HPDE6-E6E7 (cell line): ENCODE results near the gene RTP1.
A peak's percentile ranks its signal among the peaks of the same experiment; 100 is the strongest.
"Not testable (repeated sequence)": the region's sequence is repeated elsewhere in the genome, so short reads cannot be mapped to it uniquely, and the experiment has no call there.

Experiments
- DNase-seq: peaks from one replicate; pipeline ENCODE4 v3.0.0; 2011; ENCODE audit warnings: missing footprints; ENCODE audit errors: extremely low spot score

Gene RTP1

GRCh38 chr3:187197335-187197649 lies at the start of gene RTP1:
Gene RTP1, plus strand, starts transcription at chr3:187197486. Its CDS starts 30 bp downstream, at chr3:187197516.
- DNase-seq: no peak

GRCh38 chr3:187150186-187150585 lies 47.1 kb upstream of the RTP1 start:
- DNase-seq: no peak

- DNase-seq: no peak
Observed at GRCh38 chr3:187150599-187150998, 46.7 kb upstream of the RTP1 start.

GRCh38 chr3:187161556-187161955 lies 35.7 kb upstream of the RTP1 start:
- no peak for DNase-seq

- no peak for DNase-seq
Observed at GRCh38 chr3:187162265-187162953, 34.9 kb upstream of the RTP1 start.

- DNase-seq: peak; percentile 49
Observed at GRCh38 chr3:187165144-187165543, 32.1 kb upstream of the RTP1 start.

- no peak for DNase-seq
Observed at GRCh38 chr3:187166750-187167149, 30.5 kb upstream of the RTP1 start.

- no peak for DNase-seq
Observed at GRCh38 chr3:187167777-187168176, 29.5 kb upstream of the RTP1 start.

GRCh38 chr3:187169231-187169960 lies 27.9 kb upstream of the RTP1 start:
- no peak for DNase-seq

- DNase-seq: not testable (repeated sequence)
Observed at GRCh38 chr3:187170911-187171310, 26.4 kb upstream of the RTP1 start.

GRCh38 chr3:187172929-187173328 lies 24.4 kb upstream of the RTP1 start:
- DNase-seq: no peak

- DNase-seq: no peak
Observed at GRCh38 chr3:187181454-187182170, 15.7 kb upstream of the RTP1 start.

GRCh38 chr3:187183210-187183862 lies 13.9 kb upstream of the RTP1 start:
- peak; percentile 41 for DNase-seq

- no peak for DNase-seq
Observed at GRCh38 chr3:187183903-187184302, 13.4 kb upstream of the RTP1 start.

- DNase-seq: no peak
Observed at GRCh38 chr3:187185759-187186158, 11.5 kb upstream of the RTP1 start.

- no peak for DNase-seq
Observed at GRCh38 chr3:187186375-187186774, 10.9 kb upstream of the RTP1 start.

- peak; percentile 78 for DNase-seq
Observed at GRCh38 chr3:187186801-187187421, 10.4 kb upstream of the RTP1 start.

GRCh38 chr3:187188931-187189330 lies 8.4 kb upstream of the RTP1 start:
- no peak for DNase-seq

- DNase-seq: no peak
Observed at GRCh38 chr3:187191271-187191670, 6.0 kb upstream of the RTP1 start.

- no peak for DNase-seq
Observed at GRCh38 chr3:187193181-187193580, 4.1 kb upstream of the RTP1 start.

- DNase-seq: peak; percentile 49
Observed at GRCh38 chr3:187196573-187197334, 532 bp upstream of the RTP1 start.
